Osteocyte (in vitro differentiated cells): Measurements from ENCODE around the gene KAZALD1. TPM values are rescaled to one million over a fixed set of nuclear protein-coding genes. Genes with fewer than 3 reads are reported as not detected.

Experiments
- DNase-seq: peaks from one replicate; pipeline ENCODE4 v3.0.0; 2021; ENCODE audit warnings: mixed read lengths; ENCODE audit not compliant: unreplicated experiment; ENCODE audit errors: extremely low spot score
- H3K27ac Mint-ChIP-seq: one replicate; pipeline ENCODE4 v1.8.0; 2021; ENCODE audit warnings: mild to moderate bottlenecking, mixed read lengths; ENCODE audit not compliant: unreplicated experiment
- H3K27me3 Mint-ChIP-seq: one replicate; pipeline ENCODE4 v1.8.0; 2021; ENCODE audit warnings: mixed read lengths; ENCODE audit not compliant: unreplicated experiment
- H3K36me3 Mint-ChIP-seq: one replicate; pipeline ENCODE4 v1.8.0; 2021; ENCODE audit warnings: mixed read lengths; ENCODE audit not compliant: unreplicated experiment
- H3K4me1 Mint-ChIP-seq: one replicate; pipeline ENCODE4 v1.8.0; 2021; ENCODE audit warnings: mixed read lengths; ENCODE audit not compliant: unreplicated experiment
- H3K4me3 Mint-ChIP-seq: one replicate; pipeline ENCODE4 v1.8.0; 2021; ENCODE audit warnings: mild to moderate bottlenecking, moderate library complexity, mixed read lengths; ENCODE audit not compliant: unreplicated experiment
- H3K9me3 Mint-ChIP-seq: one replicate; pipeline ENCODE4 v1.8.0; 2021; ENCODE audit warnings: mixed read lengths; ENCODE audit not compliant: unreplicated experiment
- CTCF ChIP-seq: fragments of 200-600 bp; sonication (generic); IDR thresholded peaks from 2 replicates; pipeline ENCODE4 v1.5.0; 2021; ENCODE audit warnings: antibody characterized with exemption, mild to moderate bottlenecking, moderate library complexity
- total RNA-seq: library from RNA; stranded (reverse); gene quantifications from 2 replicates; pipeline ENCODE4 v1.2.1, GENCODE V29; 2021

Gene KAZALD1
- total RNA-seq, 1 donor from 2014 or later, result 49.0 TPM

- TF ChIP-seq CTCF, result peak; percentile 88
- peak; percentile 90 for DNase-seq
- peaks cover 27% of the 10 kb centered on the region for H3K27me3 Mint-ChIP-seq
- no peaks in the 10 kb centered on the region for H3K36me3 Mint-ChIP-seq
- H3K4me1 Mint-ChIP-seq, result peaks cover 12% of the 10 kb centered on the region
- no peak overlapping the region for H3K27ac Mint-ChIP-seq
- no peak overlapping the region for H3K4me3 Mint-ChIP-seq
- H3K9me3 Mint-ChIP-seq, result no peaks in the 10 kb centered on the region
Observed at GRCh38 chr10:101095550-101096213, 33.9 kb downstream of the KAZALD1 start.

GRCh38 chr10:101096378-101096777 is 34.6 kb downstream of the KAZALD1 start:
- Mint-ChIP-seq H3K9me3 (no peaks in the 10 kb centered on the region), H3K4me3 (no peak overlapping the region), H3K36me3 (no peaks in the 10 kb centered on the region), H3K4me1 (peaks cover 9% of the 10 kb centered on the region), H3K27ac (no peak overlapping the region), H3K27me3 (peaks cover 31% of the 10 kb centered on the region)
- TF ChIP-seq CTCF, result no peak
- DNase-seq, result no peak

GRCh38 chr10:101097881-101098280 is 36.1 kb downstream of the KAZALD1 start:
- Mint-ChIP-seq H3K9me3 (no peaks in the 10 kb centered on the region), H3K27me3 (peaks cover 46% of the 10 kb centered on the region), H3K36me3 (no peaks in the 10 kb centered on the region), H3K4me3 (no peak overlapping the region), H3K27ac (no peak overlapping the region), H3K4me1 (no peaks in the 10 kb centered on the region)
- TF ChIP-seq CTCF, result no peak
- DNase-seq, result no peak

- H3K36me3 Mint-ChIP-seq, result no peaks in the 10 kb centered on the region
- H3K9me3 Mint-ChIP-seq, result no peaks in the 10 kb centered on the region
- H3K4me3 Mint-ChIP-seq, result no peak overlapping the region
- no peak for TF ChIP-seq CTCF
- no peak overlapping the region for H3K27ac Mint-ChIP-seq
- no peaks in the 10 kb centered on the region for H3K4me1 Mint-ChIP-seq
- no peak for DNase-seq
- peaks cover 54% of the 10 kb centered on the region for H3K27me3 Mint-ChIP-seq
Observed at GRCh38 chr10:101099901-101100300, 38.1 kb downstream of the KAZALD1 start.

GRCh38 chr10:101101372-101101881 is 39.6 kb downstream of the KAZALD1 start:
- Mint-ChIP-seq H3K27me3 (peaks cover 58% of the 10 kb centered on the region), H3K4me1 (no peaks in the 10 kb centered on the region)

More at GRCh38 chr10:101101372-101101881, 39.6 kb downstream of the KAZALD1 start:
- no peak for DNase-seq
- Mint-ChIP-seq H3K4me3 (no peak overlapping the region), H3K27ac (no peak overlapping the region), H3K9me3 (no peaks in the 10 kb centered on the region), H3K36me3 (no peaks in the 10 kb centered on the region)
- no peak for TF ChIP-seq CTCF
